HEK293 (cell line): ENCODE measurements around the gene NOL9.

Source experiments
- GLIS2 ChIP-seq: fragments of 450-650 bp; formaldehyde crosslinking; IDR thresholded peaks from 2 replicates; pipeline ENCODE4 v1.5.1; 2016; ENCODE audit warnings: missing biosample characterization, missing genetic modification characterization
- PRDM1 ChIP-seq: fragments of 450-650 bp; formaldehyde crosslinking; IDR thresholded peaks from 2 replicates; pipeline ENCODE4; 2016; ENCODE audit warnings: missing biosample characterization, missing genetic modification characterization
- WT1 ChIP-seq: fragments of 450-650 bp; formaldehyde crosslinking; IDR thresholded peaks from 2 replicates; pipeline ENCODE4 v1.5.1; 2016; ENCODE audit warnings: missing biosample characterization, missing genetic modification characterization
- ZBTB8A ChIP-seq: fragments of 450-650 bp; formaldehyde crosslinking; IDR thresholded peaks from 2 replicates; pipeline ENCODE4 v1.5.1; 2016; ENCODE audit warnings: missing biosample characterization, missing genetic modification characterization
- ZIC2 ChIP-seq: fragments of 450-650 bp; formaldehyde crosslinking; IDR thresholded peaks from 2 replicates; pipeline ENCODE4 v1.5.1; 2016; ENCODE audit warnings: missing biosample characterization, missing genetic modification characterization
- ZNF133 ChIP-seq: fragments of 450-650 bp; formaldehyde crosslinking; IDR thresholded peaks from 2 replicates; pipeline ENCODE4 v1.5.1; 2016; ENCODE audit warnings: missing biosample characterization, missing genetic modification characterization
- ZNF16 ChIP-seq: fragments of 450-650 bp; formaldehyde crosslinking; IDR thresholded peaks from 2 replicates; pipeline ENCODE4 v1.5.1; 2016; ENCODE audit warnings: low read depth, missing biosample characterization, missing genetic modification characterization
- ZNF174 ChIP-seq: fragments of 450-650 bp; formaldehyde crosslinking; IDR thresholded peaks from 2 replicates; pipeline ENCODE4 v1.5.0; 2017; ENCODE audit warnings: missing biosample characterization, mild to moderate bottlenecking, missing genetic modification characterization
- ZNF2 ChIP-seq: fragments of 450-650 bp; formaldehyde crosslinking; IDR thresholded peaks from 2 replicates; pipeline ENCODE4 v1.5.1; 2016; ENCODE audit warnings: missing biosample characterization, missing genetic modification characterization
- ZNF223 ChIP-seq: fragments of 450-650 bp; formaldehyde crosslinking; IDR thresholded peaks from 2 replicates; pipeline ENCODE4 v1.5.1; 2016; ENCODE audit warnings: missing biosample characterization, missing genetic modification characterization
- ZNF335 ChIP-seq: fragments of 450-650 bp; formaldehyde crosslinking; conservative IDR thresholded peaks from 2 replicates; pipeline ENCODE4 v1.5.1; 2016; ENCODE audit warnings: missing biosample characterization, missing genetic modification characterization
- ZNF37A ChIP-seq: fragments of 450-650 bp; IDR thresholded peaks from 2 replicates; pipeline ENCODE4 v1.5.1; 2018; ENCODE audit warnings: missing biosample characterization, missing genetic modification characterization
- ZNF548 ChIP-seq: fragments of 450-650 bp; formaldehyde crosslinking; IDR thresholded peaks from 2 replicates; pipeline ENCODE4 v1.5.1; 2016; ENCODE audit warnings: missing biosample characterization, missing genetic modification characterization
- ZNF549 ChIP-seq: fragments of 450-650 bp; IDR thresholded peaks from 2 replicates; pipeline ENCODE4 v1.5.1; 2018; ENCODE audit warnings: missing biosample characterization, missing genetic modification characterization, mild to moderate bottlenecking, inconsistent platforms, moderate library complexity
- ZNF561 ChIP-seq: fragments of 450-650 bp; IDR thresholded peaks from 2 replicates; pipeline ENCODE4 v1.5.1; 2018; ENCODE audit warnings: missing biosample characterization, missing genetic modification characterization, borderline replicate concordance
- ZNF629 ChIP-seq: fragments of 450-650 bp; formaldehyde crosslinking; IDR thresholded peaks from 2 replicates; pipeline ENCODE4 v1.5.1; 2017; ENCODE audit warnings: missing biosample characterization, missing genetic modification characterization
- ZNF660 ChIP-seq: fragments of 450-650 bp; IDR thresholded peaks from 2 replicates; pipeline ENCODE4 v1.5.1; 2018; ENCODE audit warnings: missing biosample characterization, mild to moderate bottlenecking, missing genetic modification characterization
- ZNF791 ChIP-seq: fragments of 450-650 bp; formaldehyde crosslinking; IDR thresholded peaks from 2 replicates; pipeline ENCODE4 v1.5.1; 2016; ENCODE audit warnings: missing biosample characterization, missing genetic modification characterization
- ZNF830 ChIP-seq: fragments of 450-650 bp; IDR thresholded peaks from 2 replicates; pipeline ENCODE4 v1.5.0; 2018; ENCODE audit warnings: missing biosample characterization, missing genetic modification characterization, low read depth, mild to moderate bottlenecking, moderate library complexity
- ZXDB ChIP-seq: fragments of 450-650 bp; formaldehyde crosslinking; IDR thresholded peaks from 2 replicates; pipeline ENCODE4 v1.5.1; 2016; ENCODE audit warnings: missing biosample characterization, missing genetic modification characterization
- TF ChIP-seq, protein P1 (sequence below): fragments of 450-650 bp; formaldehyde crosslinking; IDR thresholded peaks from 2 replicates; pipeline ENCODE4 v1.5.1; 2016; ENCODE audit warnings: missing biosample characterization, missing genetic modification characterization, borderline replicate concordance
- TF ChIP-seq, protein P2 (sequence below): fragments of 450-650 bp; formaldehyde crosslinking; IDR thresholded peaks from 2 replicates; pipeline ENCODE4 v1.5.1; 2016; ENCODE audit warnings: missing biosample characterization, missing genetic modification characterization, low read depth
- TF ChIP-seq, protein P3 (sequence below): fragments of 450-650 bp; formaldehyde crosslinking; IDR thresholded peaks from 2 replicates; pipeline ENCODE4 v1.5.1; 2016; ENCODE audit warnings: missing biosample characterization, missing genetic modification characterization
- TF ChIP-seq, protein P4 (sequence below): fragments of 450-650 bp; formaldehyde crosslinking; IDR thresholded peaks from 2 replicates; pipeline ENCODE4 v1.5.1; 2016; ENCODE audit warnings: missing biosample characterization, missing genetic modification characterization
- TF ChIP-seq, protein P5 (sequence below): fragments of 450-650 bp; formaldehyde crosslinking; IDR thresholded peaks from 2 replicates; pipeline ENCODE4 v1.5.1; 2017; ENCODE audit warnings: missing biosample characterization, missing genetic modification characterization
- TF ChIP-seq, protein P6 (sequence below): fragments of 450-650 bp; formaldehyde crosslinking; IDR thresholded peaks from 2 replicates; pipeline ENCODE4 v1.5.1; 2016; ENCODE audit warnings: missing biosample characterization, missing genetic modification characterization
- TF ChIP-seq, protein P7 (sequence below): fragments of 450-650 bp; formaldehyde crosslinking; IDR thresholded peaks from 2 replicates; pipeline ENCODE4 v1.5.1; 2016; ENCODE audit warnings: missing biosample characterization, missing genetic modification characterization
- TF ChIP-seq, protein P8 (sequence below): fragments of 450-650 bp; formaldehyde crosslinking; optimal IDR thresholded peaks from 2 replicates; pipeline ENCODE3; 2016; ENCODE audit warnings: missing biosample characterization, mild to moderate bottlenecking, missing genetic modification characterization

The NOL9 gene

DNA sequence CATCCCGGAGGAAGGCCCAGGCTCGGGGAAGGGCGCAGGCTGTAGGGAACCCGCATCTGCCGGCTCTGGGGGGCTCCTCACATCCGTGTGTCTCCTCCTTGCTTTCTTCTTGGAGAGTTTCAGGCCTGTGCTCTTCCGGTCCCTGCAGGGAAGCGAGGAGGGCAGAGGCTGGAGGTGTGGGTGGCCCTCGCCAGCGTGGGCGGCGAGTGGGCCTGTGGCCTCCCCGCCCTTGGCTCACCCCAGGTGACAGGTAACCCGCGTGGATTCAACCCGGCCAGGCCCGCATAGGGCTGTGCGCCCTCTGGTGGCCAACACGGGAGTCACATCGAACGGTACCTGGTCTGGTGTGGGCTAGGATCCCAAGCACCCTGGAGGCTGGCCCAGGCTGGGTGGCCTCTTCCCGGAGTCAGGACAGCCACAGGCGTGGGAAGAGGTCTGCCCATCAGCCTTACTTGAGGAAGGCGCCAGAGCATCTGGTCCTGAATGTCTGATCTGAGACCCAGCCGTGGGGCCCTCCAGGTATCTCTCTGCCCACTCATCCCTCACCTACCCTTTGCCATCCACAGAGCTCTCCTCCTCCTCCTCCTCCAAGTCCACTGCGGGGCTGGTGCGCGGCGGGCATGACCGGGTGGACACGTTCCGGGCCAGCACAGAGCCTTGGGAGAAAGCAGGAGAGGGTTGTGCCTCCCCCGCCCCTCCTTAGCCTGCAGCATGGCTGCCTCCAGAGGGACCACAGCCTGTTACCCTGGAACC lies 78.8 kb downstream of the NOL9 start (continued):
- TF ChIP-seq, protein P1, sequence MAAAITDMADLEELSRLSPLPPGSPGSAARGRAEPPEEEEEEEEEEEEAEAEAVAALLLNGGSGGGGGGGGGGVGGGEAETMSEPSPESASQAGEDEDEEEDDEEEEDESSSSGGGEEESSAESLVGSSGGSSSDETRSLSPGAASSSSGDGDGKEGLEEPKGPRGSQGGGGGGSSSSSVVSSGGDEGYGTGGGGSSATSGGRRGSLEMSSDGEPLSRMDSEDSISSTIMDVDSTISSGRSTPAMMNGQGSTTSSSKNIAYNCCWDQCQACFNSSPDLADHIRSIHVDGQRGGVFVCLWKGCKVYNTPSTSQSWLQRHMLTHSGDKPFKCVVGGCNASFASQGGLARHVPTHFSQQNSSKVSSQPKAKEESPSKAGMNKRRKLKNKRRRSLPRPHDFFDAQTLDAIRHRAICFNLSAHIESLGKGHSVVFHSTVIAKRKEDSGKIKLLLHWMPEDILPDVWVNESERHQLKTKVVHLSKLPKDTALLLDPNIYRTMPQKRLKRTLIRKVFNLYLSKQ = no peak
- TF ChIP-seq ZXDB (tag by site-specific recombination) = no peak
- TF ChIP-seq ZNF791 (tag by site-specific recombination) = no peak
- TF ChIP-seq, protein P2, sequence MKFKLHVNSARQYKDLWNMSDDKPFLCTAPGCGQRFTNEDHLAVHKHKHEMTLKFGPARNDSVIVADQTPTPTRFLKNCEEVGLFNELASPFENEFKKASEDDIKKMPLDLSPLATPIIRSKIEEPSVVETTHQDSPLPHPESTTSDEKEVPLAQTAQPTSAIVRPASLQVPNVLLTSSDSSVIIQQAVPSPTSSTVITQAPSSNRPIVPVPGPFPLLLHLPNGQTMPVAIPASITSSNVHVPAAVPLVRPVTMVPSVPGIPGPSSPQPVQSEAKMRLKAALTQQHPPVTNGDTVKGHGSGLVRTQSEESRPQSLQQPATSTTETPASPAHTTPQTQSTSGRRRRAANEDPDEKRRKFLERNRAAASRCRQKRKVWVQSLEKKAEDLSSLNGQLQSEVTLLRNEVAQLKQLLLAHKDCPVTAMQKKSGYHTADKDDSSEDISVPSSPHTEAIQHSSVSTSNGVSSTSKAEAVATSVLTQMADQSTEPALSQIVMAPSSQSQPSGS (tag by site-specific recombination) = no peak
- 0 out of 2 replicates have a peak, but pooled peaks have one; percentile 34 for TF ChIP-seq ZNF2 (tag by site-specific recombination)
- TF ChIP-seq, protein P3, sequence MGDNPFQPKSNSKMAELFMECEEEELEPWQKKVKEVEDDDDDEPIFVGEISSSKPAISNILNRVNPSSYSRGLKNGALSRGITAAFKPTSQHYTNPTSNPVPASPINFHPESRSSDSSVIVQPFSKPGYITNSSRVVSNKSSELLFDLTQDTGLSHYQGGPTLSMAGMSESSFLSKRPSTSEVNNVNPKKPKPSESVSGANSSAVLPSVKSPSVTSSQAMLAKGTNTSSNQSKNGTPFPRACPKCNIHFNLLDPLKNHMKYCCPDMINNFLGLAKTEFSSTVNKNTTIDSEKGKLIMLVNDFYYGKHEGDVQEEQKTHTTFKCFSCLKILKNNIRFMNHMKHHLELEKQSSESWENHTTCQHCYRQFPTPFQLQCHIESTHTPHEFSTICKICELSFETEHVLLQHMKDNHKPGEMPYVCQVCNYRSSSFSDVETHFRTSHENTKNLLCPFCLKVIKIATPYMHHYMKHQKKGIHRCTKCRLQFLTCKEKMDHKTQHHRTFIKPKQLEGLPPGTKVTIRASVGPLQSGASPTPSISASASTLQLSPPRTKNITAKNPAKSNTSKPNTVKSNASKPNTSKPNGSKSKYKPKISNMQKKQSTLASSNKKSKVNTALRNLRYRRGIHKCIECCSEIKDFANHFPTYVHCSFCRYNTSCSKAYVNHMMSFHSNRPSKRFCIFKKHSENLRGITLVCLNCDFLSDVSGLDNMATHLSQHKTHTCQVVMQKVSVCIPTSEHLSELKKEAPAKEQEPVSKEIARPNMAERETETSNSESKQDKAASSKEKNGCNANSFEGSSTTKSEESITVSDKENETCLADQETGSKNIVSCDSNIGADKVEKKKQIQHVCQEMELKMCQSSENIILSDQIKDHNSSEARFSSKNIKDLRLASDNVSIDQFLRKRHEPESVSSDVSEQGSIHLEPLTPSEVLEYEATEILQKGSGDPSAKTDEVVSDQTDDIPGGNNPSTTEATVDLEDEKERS (tag by site-specific recombination) = no peak
- TF ChIP-seq ZNF549 (tag by site-specific recombination) = no peak
- TF ChIP-seq, protein P4, sequence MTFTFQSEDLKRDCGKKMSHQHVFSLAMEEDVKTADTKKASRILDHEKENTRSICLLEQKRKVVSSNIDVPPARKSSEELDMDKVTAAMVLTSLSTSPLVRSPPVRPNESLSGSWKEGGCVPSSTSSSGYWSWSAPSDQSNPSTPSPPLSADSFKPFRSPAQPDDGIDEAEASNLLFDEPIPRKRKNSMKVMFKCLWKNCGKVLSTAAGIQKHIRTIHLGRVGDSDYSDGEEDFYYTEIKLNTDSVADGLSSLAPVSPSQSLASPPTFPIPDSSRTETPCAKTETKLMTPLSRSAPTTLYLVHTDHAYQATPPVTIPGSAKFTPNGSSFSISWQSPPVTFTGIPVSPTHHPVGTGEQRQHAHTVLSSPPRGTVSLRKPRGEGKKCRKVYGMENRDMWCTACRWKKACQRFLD (tag by site-specific recombination) = no peak
- TF ChIP-seq ZBTB8A (tag by site-specific recombination) = peak; percentile 17; the same call in 1 of the 2 replicates
- TF ChIP-seq ZNF335 (tag by site-specific recombination) = no peak
- TF ChIP-seq, protein P5, sequence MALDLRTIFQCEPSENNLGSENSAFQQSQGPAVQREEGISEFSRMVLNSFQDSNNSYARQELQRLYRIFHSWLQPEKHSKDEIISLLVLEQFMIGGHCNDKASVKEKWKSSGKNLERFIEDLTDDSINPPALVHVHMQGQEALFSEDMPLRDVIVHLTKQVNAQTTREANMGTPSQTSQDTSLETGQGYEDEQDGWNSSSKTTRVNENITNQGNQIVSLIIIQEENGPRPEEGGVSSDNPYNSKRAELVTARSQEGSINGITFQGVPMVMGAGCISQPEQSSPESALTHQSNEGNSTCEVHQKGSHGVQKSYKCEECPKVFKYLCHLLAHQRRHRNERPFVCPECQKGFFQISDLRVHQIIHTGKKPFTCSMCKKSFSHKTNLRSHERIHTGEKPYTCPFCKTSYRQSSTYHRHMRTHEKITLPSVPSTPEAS (tag by site-specific recombination) = no peak
- no peak for TF ChIP-seq ZNF548 (tag by site-specific recombination)
- TF ChIP-seq ZNF174 (tag by site-specific recombination) = no peak
- peak; percentile 64 for TF ChIP-seq ZIC2 (tag by site-specific recombination)
- TF ChIP-seq GLIS2 (tag by site-specific recombination) = peak; percentile 35; the same call in 1 of the 2 replicates
- TF ChIP-seq ZNF16 = no peak
- no peak for TF ChIP-seq ZNF830 (tag by site-specific recombination)
- TF ChIP-seq ZNF660 = no peak
- TF ChIP-seq, protein P6, sequence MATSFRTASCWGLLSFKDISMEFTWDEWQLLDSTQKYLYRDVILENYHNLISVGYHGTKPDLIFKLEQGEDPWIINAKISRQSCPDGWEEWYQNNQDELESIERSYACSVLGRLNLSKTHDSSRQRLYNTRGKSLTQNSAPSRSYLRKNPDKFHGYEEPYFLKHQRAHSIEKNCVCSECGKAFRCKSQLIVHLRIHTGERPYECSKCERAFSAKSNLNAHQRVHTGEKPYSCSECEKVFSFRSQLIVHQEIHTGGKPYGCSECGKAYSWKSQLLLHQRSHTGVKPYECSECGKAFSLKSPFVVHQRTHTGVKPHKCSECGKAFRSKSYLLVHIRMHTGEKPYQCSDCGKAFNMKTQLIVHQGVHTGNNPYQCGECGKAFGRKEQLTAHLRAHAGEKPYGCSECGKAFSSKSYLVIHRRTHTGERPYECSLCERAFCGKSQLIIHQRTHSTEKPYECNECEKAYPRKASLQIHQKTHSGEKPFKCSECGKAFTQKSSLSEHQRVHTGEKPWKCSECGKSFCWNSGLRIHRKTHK = no peak
- TF ChIP-seq, protein P7, sequence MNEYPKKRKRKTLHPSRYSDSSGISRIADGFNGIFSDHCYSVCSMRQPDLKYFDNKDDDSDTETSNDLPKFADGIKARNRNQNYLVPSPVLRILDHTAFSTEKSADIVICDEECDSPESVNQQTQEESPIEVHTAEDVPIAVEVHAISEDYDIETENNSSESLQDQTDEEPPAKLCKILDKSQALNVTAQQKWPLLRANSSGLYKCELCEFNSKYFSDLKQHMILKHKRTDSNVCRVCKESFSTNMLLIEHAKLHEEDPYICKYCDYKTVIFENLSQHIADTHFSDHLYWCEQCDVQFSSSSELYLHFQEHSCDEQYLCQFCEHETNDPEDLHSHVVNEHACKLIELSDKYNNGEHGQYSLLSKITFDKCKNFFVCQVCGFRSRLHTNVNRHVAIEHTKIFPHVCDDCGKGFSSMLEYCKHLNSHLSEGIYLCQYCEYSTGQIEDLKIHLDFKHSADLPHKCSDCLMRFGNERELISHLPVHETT (tag by site-specific recombination) = no peak
- TF ChIP-seq ZNF37A (tag by site-specific recombination) = no peak
- TF ChIP-seq PRDM1 (tag by site-specific recombination) = no peak
- no peak for TF ChIP-seq ZNF133
- TF ChIP-seq ZNF629 (tag by site-specific recombination) = no peak
- TF ChIP-seq, protein P8, sequence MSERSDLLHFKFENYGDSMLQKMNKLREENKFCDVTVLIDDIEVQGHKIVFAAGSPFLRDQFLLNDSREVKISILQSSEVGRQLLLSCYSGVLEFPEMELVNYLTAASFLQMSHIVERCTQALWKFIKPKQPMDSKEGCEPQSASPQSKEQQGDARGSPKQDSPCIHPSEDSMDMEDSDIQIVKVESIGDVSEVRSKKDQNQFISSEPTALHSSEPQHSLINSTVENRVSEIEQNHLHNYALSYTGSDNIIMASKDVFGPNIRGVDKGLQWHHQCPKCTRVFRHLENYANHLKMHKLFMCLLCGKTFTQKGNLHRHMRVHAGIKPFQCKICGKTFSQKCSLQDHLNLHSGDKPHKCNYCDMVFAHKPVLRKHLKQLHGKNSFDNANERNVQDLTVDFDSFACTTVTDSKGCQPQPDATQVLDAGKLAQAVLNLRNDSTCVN (tag by site-specific recombination) = peak; percentile 17
- no peak for TF ChIP-seq ZNF561 (tag by site-specific recombination)
- no peak for TF ChIP-seq ZNF223
- no peak for TF ChIP-seq WT1 (tag by site-specific recombination)
